Small intestine (tissue), 7 donors: ENCODE data around the gene COL5A1. TPM values are rescaled to one million over a fixed set of nuclear protein-coding genes. Genes with fewer than 3 reads are reported as not detected.

Source experiments
- DNase-seq, 2 donors: peaks; one replicate each; pipeline versions ENCODE4 v3.0.0 to v3.0.0-alpha.2; 2013
- FAIRE-seq: peaks from 2 replicates; lab custom pipeline; 2012; peaks lifted over from hg19 to GRCh38; lab: Jason Lieb, UNC
- H3K27ac ChIP-seq, 3 donors: one replicate each; pipeline ENCODE4 v1.5.1; 2013; ENCODE audit warnings: low read length in 2 of 3, mild to moderate bottlenecking in 2 of 3, control low read depth in 1 of 3, inconsistent platforms in 1 of 3, low read depth in 1 of 3, moderate library complexity in 1 of 3
- H3K27me3 ChIP-seq, 3 donors: one replicate each; pipeline ENCODE4 v1.6.1; 2013; ENCODE audit warnings: low read length in 3 of 3, inconsistent platforms in 1 of 3; ENCODE audit not compliant: control insufficient read depth in 3 of 3, insufficient read depth in 3 of 3
- H3K36me3 ChIP-seq, 3 donors: one replicate each; pipeline ENCODE4 v1.6.1; 2013; ENCODE audit warnings: low read length in 3 of 3, inconsistent platforms in 1 of 3, low read depth in 1 of 3, mild to moderate bottlenecking in 1 of 3, moderate library complexity in 1 of 3; ENCODE audit not compliant: control insufficient read depth in 3 of 3, insufficient read depth in 2 of 3
- H3K4me1 ChIP-seq, 3 donors: one replicate each; pipeline ENCODE4 v1.6.1; 2013; ENCODE audit warnings: low read length in 2 of 3, inconsistent platforms in 1 of 3, low read depth in 1 of 3, mild to moderate bottlenecking in 1 of 3, moderate library complexity in 1 of 3; ENCODE audit not compliant: control insufficient read depth in 3 of 3, insufficient read depth in 2 of 3
- H3K4me3 ChIP-seq, 3 donors: one replicate each; pipeline ENCODE4 v1.5.1; 2013; ENCODE audit warnings: low read length in 3 of 3, control low read depth in 1 of 3, inconsistent platforms in 1 of 3, low read depth in 1 of 3, mild to moderate bottlenecking in 1 of 3, moderate library complexity in 1 of 3
- H3K9me3 ChIP-seq, 2 donors: one replicate each; pipeline ENCODE4 v1.6.1; 2013; ENCODE audit warnings: low read depth in 1 of 2, low read length in 1 of 2; ENCODE audit not compliant: control insufficient read depth in 2 of 2, insufficient read depth in 1 of 2
- WGBS, 3 donors: extraction: QIAGEN DNeasy Blood & Tissue Kit; methylation state at CpG; one replicate each; pipeline ENCODE4 v1.1.7; 2013; 5-methylcytosine and 5-hydroxymethylcytosine counted together
- polyA plus RNA-seq, 4 donors: library from polyadenylated mRNA; stranded (reverse) in 3 of 4; unstranded in 1 of 4; fragments of 200-250 nt in 3 of 4; fragments of 120-200 nt in 1 of 4; gene quantifications; one replicate each; pipeline versions ENCODE4 v1.2.1 to v1.2.3, GENCODE V29; 2013
- donor health status: healthy with polysubstance abuse.
- donor health status: control.
- donor health status: control.
- donor health status: Bipolar disorder and iron deficiency.
- donor health status: healthy.

Gene COL5A1
- polyA plus RNA-seq, 4 donors: 0.22 to 54.0 (median 5.4) TPM

DNA sequence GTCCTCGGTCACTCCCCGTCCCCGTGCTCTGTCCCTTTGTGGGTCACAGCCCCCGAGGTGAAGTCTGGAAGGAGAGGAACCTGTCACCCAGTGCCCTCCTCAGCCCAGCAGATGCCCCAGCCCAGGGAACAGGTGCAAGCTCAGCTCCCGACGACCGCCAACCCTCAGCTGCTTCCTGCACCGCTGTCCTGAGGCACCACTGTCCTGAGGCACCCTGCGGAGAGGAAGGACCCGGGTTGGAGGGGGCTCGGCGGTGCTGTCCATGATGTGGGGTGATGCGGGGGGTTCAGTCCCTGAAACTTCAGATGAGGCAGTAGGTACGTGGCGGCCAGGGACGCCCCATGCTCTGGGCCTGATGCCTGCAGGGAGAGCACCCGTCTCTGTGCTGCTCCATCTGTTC lies 81.4 kb downstream of the COL5A1 start:
- FAIRE-seq (no peak), DNase-seq (no peak)
- no peak overlapping the region for H3K27ac ChIP-seq
- no peaks in the 10 kb centered on the region for H3K9me3 ChIP-seq
- H3K4me3 ChIP-seq: no peak overlapping the region
- H3K36me3 ChIP-seq: peaks cover 0 to 14% (median 0%) of the 10 kb centered on the region in 3 donors
- no peaks in the 10 kb centered on the region for H3K4me1 ChIP-seq
- WGBS, 3 donors: 52 to 71% (median 68%) methylated on average over 16 to 17 of the region's 17 CpGs
- H3K27me3 ChIP-seq: no peaks in the 10 kb centered on the region

DNA sequence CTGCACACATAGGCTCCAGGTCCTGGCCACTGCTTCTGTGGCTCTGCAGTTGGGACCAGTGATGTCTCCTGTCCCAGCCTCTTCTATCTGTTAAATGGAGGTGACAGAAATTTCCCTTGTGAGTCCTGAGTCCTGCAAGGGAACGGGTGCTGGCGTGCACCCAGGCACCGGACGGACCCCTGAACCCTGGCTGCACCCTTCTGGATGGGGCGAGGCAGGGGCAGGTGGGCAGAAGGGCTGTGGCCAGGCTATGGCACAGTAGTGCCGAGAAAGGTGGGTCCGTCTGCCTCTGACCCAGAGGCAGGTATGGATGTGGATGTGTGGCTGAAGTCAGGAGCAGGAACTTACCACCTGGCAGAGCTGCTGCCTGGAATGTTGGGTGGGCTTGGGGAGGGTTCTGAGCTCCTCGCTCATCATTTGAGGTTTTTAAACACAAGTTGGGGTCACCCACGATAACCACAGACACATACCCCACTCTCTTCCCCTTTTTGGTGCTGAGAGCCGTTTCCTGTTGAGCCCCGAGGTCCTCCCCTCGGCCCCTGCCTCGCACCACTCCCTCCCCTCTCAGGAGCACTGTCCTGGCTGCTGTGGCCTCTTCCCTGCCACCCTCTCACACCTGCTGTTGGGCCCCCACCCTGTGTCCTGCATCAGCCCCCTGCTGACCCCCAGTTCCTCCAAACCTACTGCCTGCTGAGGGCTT lies 82.0 kb downstream of the COL5A1 start:
- no peak for FAIRE-seq
- Histone ChIP-seq H3K27me3 (no peaks in the 10 kb centered on the region), H3K36me3 (peaks cover 0 to 19% (median 0%) of the 10 kb centered on the region in 3 donors), H3K4me3 (no peak overlapping the region), H3K9me3 (no peaks in the 10 kb centered on the region), H3K27ac (no peak overlapping the region), H3K4me1 (no peaks in the 10 kb centered on the region)
- DNase-seq: no peak
- 50 to 69% (median 59%) methylated on average over 13 of the region's 13 CpGs for WGBS, 3 donors

DNA sequence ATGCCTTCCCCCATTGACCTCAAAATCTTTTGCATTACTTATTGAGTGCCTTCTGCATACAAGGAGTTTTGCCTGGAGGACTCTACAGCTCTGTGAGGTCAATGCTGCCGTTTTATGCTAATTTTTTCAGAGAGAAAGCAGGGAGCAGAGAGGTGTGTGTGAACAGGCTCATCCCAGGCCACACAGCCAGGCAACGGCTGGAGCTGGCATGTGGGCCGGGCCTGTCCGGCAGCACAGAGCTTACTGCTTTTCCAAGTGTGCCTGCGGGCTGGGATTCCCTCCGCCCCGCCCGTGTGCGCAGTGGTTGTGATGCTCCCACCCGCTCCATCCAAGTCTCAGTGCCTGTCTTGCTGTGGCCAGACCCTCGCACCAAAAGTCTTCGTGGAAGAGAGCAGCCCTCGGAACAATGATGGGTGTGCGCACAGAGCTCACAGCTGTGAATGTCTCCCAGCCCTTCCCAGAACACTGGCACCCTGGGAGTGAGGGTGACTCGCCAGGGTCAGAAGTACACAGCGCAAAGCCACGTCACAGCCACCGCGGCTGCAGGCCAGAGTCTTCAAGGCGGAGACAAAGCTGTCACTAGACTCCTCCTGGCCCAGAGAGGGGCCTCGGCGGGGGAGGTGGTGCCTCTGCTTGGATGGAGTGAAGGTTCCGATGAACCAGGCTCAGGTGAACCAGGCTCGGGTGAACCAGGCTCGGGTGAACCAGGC lies 82.8 kb downstream of the COL5A1 start:
- DNase-seq: no peak
- WGBS, 3 donors: 62 to 71% (median 64%) methylated on average over 25 of the region's 25 CpGs
- H3K27me3 ChIP-seq: no peaks in the 10 kb centered on the region
- H3K27ac ChIP-seq: peak overlapping the region in 1 of 3 donors; percentile 14
- no peaks in the 10 kb centered on the region for H3K4me1 ChIP-seq
- H3K4me3 ChIP-seq: no peak overlapping the region
- no peak for FAIRE-seq
- peaks cover 0 to 22% (median 0%) of the 10 kb centered on the region in 3 donors for H3K36me3 ChIP-seq
- no peaks in the 10 kb centered on the region for H3K9me3 ChIP-seq

DNA sequence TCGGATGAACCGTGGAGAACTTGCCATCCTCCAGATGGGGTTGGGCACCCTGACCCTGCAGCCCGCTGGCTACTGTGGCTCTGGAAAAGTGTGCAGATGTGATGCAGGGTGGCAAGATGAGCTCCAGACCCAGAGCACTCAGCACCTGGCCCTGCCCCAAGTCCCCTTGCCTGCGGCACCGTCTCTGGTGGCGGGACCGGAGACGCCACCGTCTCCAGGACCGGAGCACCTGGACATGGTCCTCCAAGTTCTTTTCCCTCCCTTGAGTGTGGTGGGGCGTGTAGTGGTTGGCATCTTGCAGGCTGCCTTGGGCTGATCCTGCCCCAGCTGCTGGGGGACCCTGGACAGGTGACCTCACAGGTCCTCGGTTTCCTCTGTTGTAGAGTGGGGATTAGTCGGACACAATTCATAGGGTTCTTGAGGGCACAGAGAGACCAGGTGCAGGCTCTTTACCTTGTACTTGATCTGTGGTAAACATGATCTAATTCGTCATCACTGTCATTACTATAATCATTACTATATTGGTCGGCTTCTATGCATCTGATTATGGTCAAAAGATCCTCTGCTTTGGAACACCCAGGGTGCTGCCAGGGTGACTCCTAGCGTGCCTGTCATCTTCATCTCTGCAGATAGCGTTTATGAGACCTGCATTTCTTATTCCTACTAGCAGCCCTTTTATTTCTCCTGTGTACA lies 83.5 kb downstream of the COL5A1 start:
- Histone ChIP-seq H3K36me3 (peaks cover 0 to 20% (median 0%) of the 10 kb centered on the region in 3 donors), H3K27ac (peak overlapping the region in 1 of 3 donors; percentile 14), H3K9me3 (no peaks in the 10 kb centered on the region), H3K4me1 (no peaks in the 10 kb centered on the region), H3K27me3 (no peaks in the 10 kb centered on the region), H3K4me3 (no peak overlapping the region)
- WGBS, 3 donors: 78 to 83% (median 82%) methylated on average over 16 to 17 of the region's 17 CpGs
- FAIRE-seq (no peak), DNase-seq (no peak)

DNA sequence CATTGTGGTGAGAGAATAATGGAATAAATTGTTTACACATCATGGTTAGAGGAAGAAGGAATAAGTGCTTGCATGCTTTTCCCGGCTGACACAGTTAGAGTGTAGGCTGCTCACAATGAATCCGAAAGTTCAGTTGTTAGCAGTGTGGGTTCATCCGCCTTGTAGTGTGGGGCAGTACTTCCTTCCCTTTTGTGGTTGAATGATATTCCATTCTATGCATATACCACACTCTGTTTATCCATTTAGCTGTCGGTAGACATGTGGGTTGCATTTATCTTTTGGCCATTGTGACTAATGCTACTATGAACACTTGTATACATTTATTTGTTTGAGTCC lies 84.0 kb downstream of the COL5A1 start:
- Histone ChIP-seq H3K27ac (no peak overlapping the region), H3K9me3 (no peaks in the 10 kb centered on the region), H3K27me3 (no peaks in the 10 kb centered on the region), H3K4me3 (no peak overlapping the region), H3K4me1 (no peaks in the 10 kb centered on the region), H3K36me3 (peaks cover 0 to 21% (median 0%) of the 10 kb centered on the region in 3 donors)
- FAIRE-seq (no peak), DNase-seq (no peak)
- WGBS, 3 donors: 42 to 72% (median 53%) methylated on average over 4 of the region's 4 CpGs

DNA sequence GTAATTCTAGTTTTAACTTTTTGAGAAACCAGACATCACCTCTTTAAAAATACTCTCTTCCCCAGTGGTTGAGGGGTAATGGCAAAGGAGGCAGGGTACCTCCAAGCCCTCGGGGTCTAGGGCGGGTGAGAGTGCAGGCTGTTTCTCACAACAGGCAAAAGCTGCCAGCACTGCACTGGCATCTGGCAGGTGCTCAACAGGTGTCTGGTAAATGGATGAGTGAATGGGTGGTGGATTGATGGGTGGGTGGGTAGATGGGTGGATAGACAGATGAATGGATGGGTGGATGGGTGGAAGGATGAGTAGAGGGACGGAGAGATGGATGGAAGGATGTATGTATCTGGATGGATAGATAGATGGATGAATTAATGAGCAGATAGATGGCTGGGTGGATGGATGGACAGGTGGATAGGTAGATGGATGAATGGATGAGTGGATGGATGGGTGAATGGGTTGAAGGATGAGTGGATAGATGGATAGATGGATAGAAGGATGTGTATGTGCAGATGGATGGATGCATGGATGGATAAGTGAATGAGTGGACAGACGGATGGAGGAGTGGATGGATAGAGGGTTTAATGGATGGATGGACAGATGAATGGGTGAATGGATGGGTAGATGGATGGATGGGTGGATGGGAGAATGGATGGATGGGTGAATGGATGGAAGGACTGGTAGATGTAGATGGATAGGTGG lies 84.6 kb downstream of the COL5A1 start:
- H3K27ac ChIP-seq: no peak overlapping the region
- no peak overlapping the region for H3K4me3 ChIP-seq
- DNase-seq: no peak
- peaks cover 0 to 27% (median 0%) of the 10 kb centered on the region in 3 donors for H3K36me3 ChIP-seq
- no peaks in the 10 kb centered on the region for H3K27me3 ChIP-seq
- no peaks in the 10 kb centered on the region for H3K4me1 ChIP-seq
- no peak for FAIRE-seq
- 62 to 80% (median 68%) methylated on average over 4 of the region's 4 CpGs for WGBS, 3 donors
- H3K9me3 ChIP-seq: no peaks in the 10 kb centered on the region

DNA sequence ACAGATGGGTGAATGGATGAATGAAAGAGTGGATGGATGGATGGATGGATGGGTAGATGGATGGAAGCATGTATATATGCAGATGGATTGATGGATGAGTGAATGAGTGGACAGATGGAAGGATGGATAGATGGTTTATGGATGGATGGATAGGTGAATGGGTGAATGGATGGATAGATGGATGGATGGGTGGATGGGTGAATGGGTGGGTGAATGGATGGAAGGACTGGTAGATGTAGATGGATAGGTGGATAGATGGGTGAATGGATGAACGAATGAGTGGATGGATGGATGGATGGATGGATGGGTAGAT lies 85.1 kb downstream of the COL5A1 start:
- Histone ChIP-seq H3K9me3 (no peaks in the 10 kb centered on the region), H3K4me1 (no peaks in the 10 kb centered on the region), H3K27ac (no peak overlapping the region), H3K4me3 (no peak overlapping the region), H3K36me3 (peaks cover 0 to 31% (median 0%) of the 10 kb centered on the region in 3 donors), H3K27me3 (no peaks in the 10 kb centered on the region)
- 78 to 82% (median 78%) methylated on average over 1 of the region's 1 CpG for WGBS, 3 donors
- no peak for DNase-seq
- FAIRE-seq: no peak
